ENCODE measurements around the gene B4GALNT1. TPM values are rescaled to one million over a fixed set of nuclear protein-coding genes. Genes with fewer than 3 reads are reported as not detected.
"Not testable (repeated sequence)": the region's sequence is repeated elsewhere in the genome, so short reads cannot be mapped to it uniquely, and the experiment has no call there.

Gene B4GALNT1
- total RNA-seq, 2 experiments from 2014 or later, result 1.5 TPM

DNA sequence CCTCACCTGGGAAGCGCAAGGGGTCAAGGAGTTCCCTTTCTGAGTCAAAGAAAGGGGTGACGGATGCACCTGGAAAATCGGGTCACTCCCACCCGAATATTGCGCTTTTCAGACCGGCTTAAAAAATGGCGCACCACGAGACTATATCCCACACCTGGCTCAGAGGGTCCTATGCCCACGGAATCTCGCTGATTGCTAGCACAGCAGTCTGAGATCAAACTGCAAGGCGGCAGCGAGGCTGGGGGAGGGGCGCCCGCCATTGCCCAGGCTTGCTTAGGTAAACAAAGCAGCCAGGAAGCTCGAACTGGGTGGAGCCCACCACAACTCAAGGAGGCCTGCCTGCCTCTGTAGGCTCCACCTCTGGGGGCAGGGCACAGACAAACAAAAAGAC, 13.7 kb upstream of the B4GALNT1 start:
- DNase-seq, H3K36me3 Mint-ChIP-seq: not testable (repeated sequence)

DNA sequence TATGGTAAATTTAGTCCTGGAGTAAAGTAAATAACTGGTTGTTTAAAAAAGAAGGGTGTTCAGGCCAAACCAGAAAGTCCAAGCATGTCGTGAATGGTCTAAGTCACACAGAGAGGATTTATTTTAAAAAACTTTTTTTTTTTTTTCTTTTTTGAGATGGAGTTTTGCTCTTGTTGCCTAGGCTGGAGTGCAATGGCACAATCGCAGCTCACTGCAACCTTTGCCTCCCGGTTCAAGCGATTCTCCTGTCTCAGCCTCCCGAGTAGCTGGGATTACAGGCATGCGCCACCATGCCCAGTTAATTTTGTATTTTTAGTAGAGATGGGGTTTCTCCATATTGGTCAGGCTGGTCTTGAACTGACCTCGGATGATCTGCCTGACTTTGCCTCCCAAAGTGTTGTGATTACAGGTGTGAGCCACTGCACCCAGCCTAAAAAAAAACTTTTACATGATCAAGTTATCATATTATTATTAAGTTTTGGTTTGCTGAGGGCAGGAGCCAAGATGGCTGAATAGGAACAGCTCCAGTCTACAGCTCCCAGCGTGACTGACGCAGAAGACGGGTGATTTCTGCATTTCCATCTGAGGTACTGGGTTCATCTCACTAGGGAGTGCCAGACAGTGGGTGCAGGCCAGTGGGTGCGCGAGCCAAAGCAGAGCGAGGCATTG, 13.1 kb upstream of the B4GALNT1 start:
- H3K4me1 Mint-ChIP-seq, DNase-seq, H3K36me3 Mint-ChIP-seq, H3K9me3 Mint-ChIP-seq, H3K27me3 Mint-ChIP-seq, H3K27ac Mint-ChIP-seq, H3K4me3 Mint-ChIP-seq: not testable (repeated sequence)

More for the DNA sequence above, 13.7 kb upstream of the B4GALNT1 start:
- H3K4me1 Mint-ChIP-seq, H3K27me3 Mint-ChIP-seq, H3K27ac Mint-ChIP-seq, H3K9me3 Mint-ChIP-seq, H3K4me3 Mint-ChIP-seq: not testable (repeated sequence)

DNA sequence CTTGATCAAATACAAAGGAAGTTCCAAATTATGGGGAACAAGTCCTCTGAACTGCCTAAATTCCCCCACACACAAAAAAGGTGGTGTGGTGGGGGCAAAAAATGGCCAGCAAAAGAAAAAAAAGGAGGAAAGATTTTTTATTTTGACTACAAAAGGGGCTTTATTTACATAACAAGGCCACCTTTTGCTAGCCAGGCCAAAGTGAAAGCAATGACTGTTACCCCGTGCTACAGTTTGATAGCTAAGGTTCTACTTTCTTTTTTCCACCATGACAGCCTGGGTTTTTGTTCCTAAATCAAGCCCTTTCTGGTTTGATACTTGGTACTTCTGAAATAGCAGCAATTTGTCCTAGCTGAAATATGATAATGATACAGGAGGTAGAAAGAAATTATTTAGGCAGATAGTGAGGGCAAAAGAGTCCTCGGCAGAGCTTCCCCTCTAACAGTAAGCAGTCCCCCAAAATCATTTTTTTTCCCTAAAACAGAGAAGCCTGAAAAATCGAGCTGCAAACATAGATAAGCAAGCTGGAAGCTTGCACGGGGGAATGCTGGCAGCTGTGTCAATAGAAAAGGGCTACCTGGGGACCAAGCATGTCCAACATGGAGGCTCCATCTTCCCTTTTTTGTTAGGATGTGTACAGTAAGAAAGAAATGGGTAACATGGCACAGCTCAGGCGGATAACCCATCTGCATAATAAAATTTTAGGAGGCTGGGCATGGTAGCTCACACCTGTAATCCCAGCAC, 8.9 kb upstream of the B4GALNT1 start:
- DNase-seq, result no peak
- Mint-ChIP-seq H3K27me3 (peaks cover 16% of the 10 kb centered on the region), H3K4me3 (no peak overlapping the region), H3K4me1 (no peaks in the 10 kb centered on the region), H3K36me3 (peaks cover 1% of the 10 kb centered on the region), H3K9me3 (peaks cover 3% of the 10 kb centered on the region), H3K27ac (no peak overlapping the region)

DNA sequence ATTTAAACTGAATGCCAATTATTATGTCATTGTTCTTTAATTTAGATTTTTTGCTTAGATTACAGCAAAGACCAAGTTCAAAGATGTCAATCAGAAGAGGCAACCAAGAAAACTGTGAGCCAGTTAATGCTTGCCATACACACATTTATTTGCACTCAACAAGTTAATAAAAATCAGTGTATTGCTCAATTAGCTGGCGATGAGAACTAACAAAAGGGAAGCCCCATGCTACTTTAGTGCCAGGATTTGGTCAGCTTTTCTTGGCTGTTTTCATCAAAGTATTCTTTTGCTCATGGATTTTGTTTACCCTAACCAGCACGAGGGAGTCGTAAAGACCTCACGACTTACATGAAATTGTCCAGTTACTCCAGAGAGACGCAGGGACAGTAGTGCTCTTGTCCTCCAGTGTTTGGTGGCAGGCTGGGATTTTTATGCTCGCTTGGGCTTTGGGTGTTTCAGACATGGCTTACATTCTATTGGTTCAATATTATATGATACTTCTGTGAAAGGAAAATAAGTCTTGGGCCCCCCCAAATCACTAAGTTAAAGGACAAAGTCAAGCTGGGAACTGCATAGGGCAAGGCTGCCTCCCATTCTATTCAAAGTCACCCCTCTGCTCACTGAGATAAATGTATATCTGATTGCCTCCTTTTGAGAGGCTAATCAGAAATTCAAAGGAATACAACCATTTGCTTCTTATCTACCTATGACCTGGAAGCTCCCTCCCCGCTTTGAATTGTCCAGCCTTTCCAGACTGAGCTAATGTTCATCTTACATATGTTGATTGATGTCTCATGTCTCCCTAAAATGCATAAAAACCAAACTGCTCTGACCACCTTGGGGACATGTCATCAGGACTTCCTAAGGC, 7.4 kb upstream of the B4GALNT1 start:
- H3K27me3 Mint-ChIP-seq, result peaks cover 19% of the 10 kb centered on the region
- H3K4me1 Mint-ChIP-seq, result no peaks in the 10 kb centered on the region
- no peak overlapping the region for H3K27ac Mint-ChIP-seq

DNA sequence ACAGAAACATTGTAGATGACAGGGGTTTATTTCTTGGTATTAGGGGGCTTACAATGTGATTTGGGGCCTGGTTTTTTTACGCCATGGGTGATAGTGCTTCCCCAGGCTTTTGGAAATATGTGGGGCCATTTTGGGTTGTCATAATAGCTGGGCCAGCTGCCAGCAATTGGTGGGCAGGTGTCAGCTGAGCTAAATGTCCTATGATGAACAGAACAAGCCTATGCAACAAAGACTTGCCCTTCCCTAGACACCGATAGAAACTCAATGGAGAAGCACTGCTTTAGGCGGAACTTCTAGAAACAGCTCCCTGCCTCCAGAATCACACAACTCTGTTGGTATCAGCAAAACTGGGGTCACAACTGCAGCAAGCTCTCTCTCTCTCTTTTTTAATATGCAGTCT, 5.1 kb upstream of the B4GALNT1 start:
- Mint-ChIP-seq H3K27me3 (peaks cover 37% of the 10 kb centered on the region), H3K4me3 (no peak overlapping the region), H3K27ac (no peak overlapping the region), H3K4me1 (peaks cover 5% of the 10 kb centered on the region), H3K36me3 (no peaks in the 10 kb centered on the region), H3K9me3 (no peaks in the 10 kb centered on the region)
- DNase-seq, result no peak

More for the DNA sequence above, 7.4 kb upstream of the B4GALNT1 start:
- Mint-ChIP-seq H3K4me3 (no peak overlapping the region), H3K9me3 (peaks cover 1% of the 10 kb centered on the region), H3K36me3 (no peaks in the 10 kb centered on the region)
- no peak for DNase-seq

DNA sequence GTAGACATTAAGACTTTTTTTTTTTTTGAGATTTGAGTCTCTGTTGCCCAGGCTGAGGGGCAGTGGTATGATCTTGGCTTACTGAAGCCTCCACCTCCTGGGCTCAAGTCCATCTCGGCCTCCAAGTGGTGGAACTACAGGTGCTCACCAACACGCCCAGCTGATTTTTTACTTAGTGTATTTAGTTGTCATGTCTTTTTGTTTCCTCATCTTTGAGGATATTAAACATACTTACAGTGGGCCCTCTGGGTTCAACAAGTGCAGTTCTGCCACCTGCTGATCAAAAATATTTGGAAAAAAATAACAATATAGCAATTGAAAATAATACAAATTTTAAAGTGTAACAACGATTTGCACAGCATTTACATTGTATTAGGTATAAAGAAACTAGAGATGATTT, 4.4 kb upstream of the B4GALNT1 start:
- DNase-seq, result no peak
- peaks cover 5% of the 10 kb centered on the region for H3K4me1 Mint-ChIP-seq
- no peaks in the 10 kb centered on the region for H3K36me3 Mint-ChIP-seq
- no peak overlapping the region for H3K27ac Mint-ChIP-seq
- no peak overlapping the region for H3K4me3 Mint-ChIP-seq
- H3K27me3 Mint-ChIP-seq, result peaks cover 38% of the 10 kb centered on the region
- no peaks in the 10 kb centered on the region for H3K9me3 Mint-ChIP-seq

DNA sequence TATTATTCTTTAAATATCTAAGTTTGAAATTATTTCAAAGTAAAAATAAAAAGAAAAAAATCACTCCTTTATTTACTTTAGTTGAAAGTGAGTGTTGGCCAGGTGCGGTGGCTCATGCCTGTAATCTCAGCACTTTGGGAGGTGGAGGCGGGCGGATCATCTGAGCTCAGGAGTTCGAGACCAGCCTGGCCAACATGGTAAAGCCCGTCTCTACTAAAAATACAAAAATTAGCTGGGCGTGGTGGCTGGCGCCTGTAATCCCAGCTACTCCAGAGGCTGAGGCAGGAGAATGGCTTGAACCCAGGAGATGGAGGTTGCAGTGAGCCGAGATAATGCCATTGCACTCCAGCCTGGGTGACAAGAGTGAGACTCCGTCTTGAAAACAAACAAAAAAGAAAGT, 3.7 kb upstream of the B4GALNT1 start:
- not testable (repeated sequence) for H3K4me1 Mint-ChIP-seq, H3K27ac Mint-ChIP-seq, H3K9me3 Mint-ChIP-seq, DNase-seq, H3K36me3 Mint-ChIP-seq, H3K4me3 Mint-ChIP-seq
- H3K27me3 Mint-ChIP-seq, result peaks cover 44% of the 10 kb centered on the region

DNA sequence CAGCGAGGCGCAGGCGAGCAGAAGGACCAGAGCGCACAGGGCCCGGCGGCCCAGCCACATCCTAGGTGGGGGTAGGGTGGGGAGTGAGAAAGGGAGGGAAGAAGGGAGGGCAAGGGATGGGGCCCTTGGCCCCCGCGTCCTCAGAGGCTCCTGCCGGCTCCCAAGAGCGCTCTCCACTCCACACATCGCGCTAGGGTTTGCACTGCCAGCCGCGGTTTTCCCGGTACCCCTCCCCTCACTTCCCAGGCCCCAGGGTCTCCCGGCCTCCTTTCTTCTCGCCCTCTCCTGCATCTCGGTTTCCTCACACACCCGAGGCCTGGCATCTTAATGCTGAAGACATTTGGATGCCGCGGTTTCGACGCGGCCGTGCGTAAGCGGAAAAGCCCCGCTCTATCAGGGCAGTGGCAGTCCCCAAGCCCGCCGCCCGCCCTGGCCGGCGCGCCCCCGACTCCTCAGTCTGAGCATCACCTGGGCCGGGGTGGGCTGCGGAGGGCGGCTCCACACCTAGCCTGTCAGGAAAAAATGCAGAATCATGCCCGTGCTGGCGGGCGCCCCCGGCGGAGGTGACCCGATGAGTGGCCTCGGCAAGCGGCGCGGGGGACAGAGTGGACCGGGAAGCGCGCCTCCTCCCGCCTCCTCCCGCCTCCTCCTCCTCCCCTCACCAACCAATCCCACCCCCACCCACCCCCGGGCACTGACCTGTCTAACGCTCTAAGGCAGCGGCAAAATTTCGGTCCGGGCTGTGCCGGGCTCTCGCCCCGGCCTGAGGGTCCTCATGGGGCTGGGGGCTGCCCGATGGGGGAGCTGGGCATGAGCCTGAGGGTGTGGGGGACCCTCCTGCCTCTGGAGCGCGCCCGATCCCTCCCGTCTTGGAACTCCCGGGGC, 686 bp downstream of the B4GALNT1 start:
- no peak for DNase-seq

DNA sequence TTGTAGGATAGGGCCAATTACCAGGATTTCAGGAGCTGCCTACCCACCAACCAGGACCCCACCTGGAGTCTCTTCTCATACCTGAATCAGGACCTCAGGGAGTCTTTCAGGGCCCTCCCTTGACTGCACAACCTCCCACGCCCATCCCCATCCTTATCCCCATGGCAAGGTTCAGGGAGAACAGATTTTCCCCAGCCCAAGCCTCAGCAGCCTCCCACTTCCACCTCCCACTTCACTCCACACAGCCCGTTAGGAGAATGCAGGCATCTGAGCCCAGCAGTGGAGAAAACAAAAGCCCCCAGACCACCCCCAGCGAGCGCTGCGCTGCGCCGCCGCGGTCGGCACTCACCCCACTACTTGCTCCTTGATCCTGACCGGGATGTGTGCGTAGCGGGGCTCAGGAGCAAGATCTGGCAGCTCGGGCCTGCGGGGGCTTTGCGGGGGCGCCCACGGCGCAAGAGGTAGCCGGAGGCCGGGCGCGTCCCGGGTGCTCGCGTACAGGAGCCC, 1.4 kb downstream of the B4GALNT1 start:
- DNase-seq, result no peak
- Mint-ChIP-seq H3K4me3 (no peak overlapping the region), H3K36me3 (no peaks in the 10 kb centered on the region), H3K9me3 (no peaks in the 10 kb centered on the region), H3K27me3 (peaks cover 73% of the 10 kb centered on the region), H3K4me1 (peaks cover 9% of the 10 kb centered on the region), H3K27ac (no peak overlapping the region)

More for the DNA sequence above, 686 bp downstream of the B4GALNT1 start:
- Mint-ChIP-seq H3K4me1 (peaks cover 7% of the 10 kb centered on the region), H3K27me3 (peaks cover 68% of the 10 kb centered on the region), H3K9me3 (no peaks in the 10 kb centered on the region), H3K4me3 (peak overlapping the region; percentile 68), H3K36me3 (no peaks in the 10 kb centered on the region), H3K27ac (no peak overlapping the region)

DNA sequence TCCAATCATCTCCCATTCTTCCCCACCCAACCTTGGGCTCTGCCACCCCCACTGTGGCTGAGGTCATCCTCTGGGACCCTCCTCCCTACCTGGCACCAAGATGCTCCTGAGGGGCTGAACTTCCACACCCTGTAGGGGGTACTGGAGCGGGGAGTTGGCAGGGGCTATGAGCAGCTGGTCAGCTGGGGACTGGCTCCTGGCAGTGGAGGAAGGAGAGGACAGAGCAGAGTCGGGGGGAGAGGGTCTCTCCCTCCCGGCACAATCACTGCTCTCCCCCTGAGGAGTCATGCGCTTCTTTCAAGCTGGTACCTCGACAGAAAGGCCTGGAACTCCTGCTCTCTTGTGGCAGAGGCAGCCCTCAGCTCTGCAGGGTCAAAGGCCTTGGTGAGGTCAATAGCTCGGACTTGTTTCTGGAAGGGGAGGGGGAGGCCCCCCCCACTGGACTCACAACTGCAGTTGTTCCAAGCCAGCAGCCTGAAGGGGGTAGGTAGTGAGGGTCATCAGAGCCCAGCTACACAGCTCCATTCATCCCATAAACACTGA, 2.0 kb downstream of the B4GALNT1 start:
- Mint-ChIP-seq H3K4me3 (no peak overlapping the region), H3K9me3 (no peaks in the 10 kb centered on the region), H3K36me3 (no peaks in the 10 kb centered on the region), H3K27me3 (peaks cover 80% of the 10 kb centered on the region), H3K4me1 (peaks cover 9% of the 10 kb centered on the region), H3K27ac (no peak overlapping the region)
- no peak for DNase-seq

DNA sequence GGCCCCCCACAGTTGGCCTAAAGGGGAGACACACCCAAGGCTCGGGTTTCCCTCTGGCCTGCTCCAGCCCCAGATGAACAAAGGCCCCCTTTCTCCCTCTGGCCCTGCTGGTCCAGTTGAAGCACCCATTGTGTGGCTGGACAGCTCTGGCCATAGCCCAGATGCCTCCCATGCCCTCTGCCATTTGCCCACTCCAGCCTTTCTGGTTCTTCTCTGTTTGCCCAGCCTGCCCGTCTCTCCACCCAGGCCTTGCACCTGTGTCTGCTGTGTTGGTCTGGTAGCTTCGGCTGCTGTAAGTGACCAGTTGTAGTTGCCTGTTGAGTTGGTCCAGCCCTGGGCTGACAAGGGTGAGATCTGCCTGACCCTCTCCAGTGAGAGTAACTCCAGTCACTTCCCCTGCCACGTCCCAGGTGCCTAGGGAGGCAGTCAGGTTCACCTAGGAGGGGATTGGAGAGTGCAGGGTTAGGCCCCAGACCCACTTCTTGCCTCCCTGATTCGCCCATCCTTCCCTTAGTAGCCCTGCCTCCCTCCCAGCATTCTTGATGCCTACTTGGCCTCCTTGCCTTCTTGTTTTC, 3.0 kb downstream of the B4GALNT1 start:
- Mint-ChIP-seq H3K27ac (no peak overlapping the region), H3K4me1 (peaks cover 9% of the 10 kb centered on the region), H3K36me3 (no peaks in the 10 kb centered on the region), H3K9me3 (no peaks in the 10 kb centered on the region), H3K27me3 (peaks cover 81% of the 10 kb centered on the region), H3K4me3 (no peak overlapping the region)
- DNase-seq, result no peak

DNA sequence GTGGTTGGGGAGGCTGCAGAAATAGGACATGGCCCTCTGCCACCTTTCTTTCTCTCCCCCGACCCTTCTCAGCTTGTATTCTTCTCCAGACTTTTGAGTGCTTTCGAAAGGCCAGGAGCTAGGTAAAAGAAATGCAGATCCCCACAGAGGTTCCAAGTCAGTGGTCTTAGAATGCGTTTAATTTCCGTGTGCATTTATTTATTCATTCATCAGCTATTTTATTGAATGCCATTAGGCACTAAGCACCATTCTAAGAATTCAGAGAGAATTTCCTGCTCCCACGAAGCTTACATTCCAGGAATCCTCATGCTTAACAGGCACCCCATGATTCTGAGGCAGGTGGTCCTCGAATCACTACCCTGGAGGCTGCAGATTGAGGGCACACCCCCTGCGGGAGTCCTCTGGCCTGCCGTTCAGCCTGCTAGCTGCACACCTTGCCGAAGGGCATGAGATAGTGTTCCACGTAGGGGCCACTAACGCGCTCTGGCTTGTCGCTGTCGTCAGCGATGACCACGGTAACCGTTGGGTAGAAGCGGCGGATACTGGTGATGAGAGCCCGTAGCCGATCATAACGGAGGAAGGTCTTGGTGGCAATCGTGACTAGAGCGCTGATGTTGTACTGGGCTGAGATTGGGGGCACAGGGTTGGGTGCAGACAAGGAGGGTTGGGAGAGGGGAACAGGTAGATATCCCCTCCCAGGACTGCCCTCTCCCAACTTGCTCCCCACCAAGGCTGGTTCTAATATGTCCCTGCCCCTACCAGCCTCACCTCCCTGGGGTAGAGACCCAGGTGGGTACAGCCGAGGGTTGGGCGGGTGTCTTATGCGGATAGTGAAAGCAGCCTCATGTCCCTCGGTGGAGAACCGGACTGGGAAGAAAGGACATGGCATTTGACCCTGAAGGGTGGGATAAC, 4.5 kb downstream of the B4GALNT1 start:
- no peaks in the 10 kb centered on the region for H3K36me3 Mint-ChIP-seq
- H3K4me1 Mint-ChIP-seq, result peaks cover 9% of the 10 kb centered on the region
- H3K27me3 Mint-ChIP-seq, result peaks cover 86% of the 10 kb centered on the region
- DNase-seq, result no peak
- H3K27ac Mint-ChIP-seq, result no peak overlapping the region
- H3K4me3 Mint-ChIP-seq, result no peak overlapping the region
- H3K9me3 Mint-ChIP-seq, result no peaks in the 10 kb centered on the region

Data from activated naive CD8-positive, alpha-beta T cell treated with anti-CD3 and anti-CD28 coated beads for 36 hours (primary cell).